Measurements from ENCODE around the gene LARGE1. TPM values are rescaled to one million over a fixed set of nuclear protein-coding genes. Genes with fewer than 3 reads are reported as not detected.

The LARGE1 gene
- total RNA-seq, 1 donor = 13.4 TPM

- H3K4me3 ChIP-seq (ENCODE audit: low read depth, low read length) = no peak overlapping the region
- no peak for TF ChIP-seq CTCF (IDR thresholded peaks at IDR 0.05; ENCODE audit: insufficient read depth, low read depth, low read length)
- no peak for DNase-seq (ENCODE audit: low read depth)
Measured at GRCh38 chr22:33677536-33677935, 242.7 kb downstream of the LARGE1 start.

DNA sequence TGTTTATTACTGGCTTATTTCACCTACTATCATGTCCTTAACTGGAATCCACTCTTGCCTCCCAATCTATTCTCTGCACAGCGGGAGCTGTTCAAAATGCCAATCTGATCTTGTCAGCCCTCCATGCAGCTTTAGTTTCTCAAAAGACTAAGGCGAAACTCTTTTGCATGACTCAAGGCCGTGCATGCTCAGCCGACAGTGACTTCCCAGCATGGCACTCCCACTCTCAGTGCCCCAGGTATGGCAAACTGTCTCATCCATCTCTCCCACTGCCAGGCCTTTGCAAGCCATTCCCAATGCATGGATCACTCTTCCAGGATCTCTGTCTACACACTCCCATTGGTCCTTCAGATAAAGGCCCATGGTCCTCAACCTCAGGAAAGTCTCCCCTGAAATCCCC, 245.9 kb downstream of the LARGE1 start:
- H3K4me3 ChIP-seq (ENCODE audit: low read depth, low read length) = no peak overlapping the region
- DNase-seq (ENCODE audit: low read depth) = no peak
- TF ChIP-seq CTCF (IDR thresholded peaks at IDR 0.05; ENCODE audit: insufficient read depth, low read depth, low read length) = no peak

DNA sequence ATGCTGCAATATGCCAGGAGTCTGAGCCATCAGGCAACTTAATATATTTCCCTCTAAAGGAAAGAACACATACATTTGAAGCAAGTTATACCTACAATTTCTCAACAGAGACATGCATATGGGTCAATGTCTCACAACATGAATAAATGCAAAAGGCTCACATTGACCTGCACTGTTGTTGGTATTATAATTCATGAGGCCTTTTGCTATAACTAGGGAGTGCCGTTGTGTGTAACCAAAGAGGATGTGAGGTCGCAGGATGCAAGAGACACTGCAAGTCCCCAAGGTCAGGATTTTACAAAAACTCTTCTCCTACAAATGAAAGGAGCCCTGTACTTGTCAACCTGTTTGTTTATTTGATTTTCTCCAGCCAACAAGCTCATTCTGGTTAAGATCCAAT, 250.5 kb downstream of the LARGE1 start:
- no peak for TF ChIP-seq CTCF (IDR thresholded peaks at IDR 0.05; ENCODE audit: insufficient read depth, low read depth, low read length)
- H3K4me3 ChIP-seq (ENCODE audit: low read depth, low read length) = no peak overlapping the region
- no peak for DNase-seq (ENCODE audit: low read depth)

GRCh38 chr22:33666961-33667619, 253.2 kb downstream of the LARGE1 start:
- peak; percentile 4 for DNase-seq (ENCODE audit: low read depth)
- TF ChIP-seq CTCF (IDR thresholded peaks at IDR 0.05; ENCODE audit: insufficient read depth, low read depth, low read length) = no peak
- no peak overlapping the region for H3K4me3 ChIP-seq (ENCODE audit: low read depth, low read length)

GRCh38 chr22:33666279-33666960, 253.9 kb downstream of the LARGE1 start:
- DNase-seq (ENCODE audit: low read depth) = no peak
- no peak for TF ChIP-seq CTCF (IDR thresholded peaks at IDR 0.05; ENCODE audit: insufficient read depth, low read depth, low read length)
- H3K4me3 ChIP-seq (ENCODE audit: low read depth, low read length) = no peak overlapping the region

DNA sequence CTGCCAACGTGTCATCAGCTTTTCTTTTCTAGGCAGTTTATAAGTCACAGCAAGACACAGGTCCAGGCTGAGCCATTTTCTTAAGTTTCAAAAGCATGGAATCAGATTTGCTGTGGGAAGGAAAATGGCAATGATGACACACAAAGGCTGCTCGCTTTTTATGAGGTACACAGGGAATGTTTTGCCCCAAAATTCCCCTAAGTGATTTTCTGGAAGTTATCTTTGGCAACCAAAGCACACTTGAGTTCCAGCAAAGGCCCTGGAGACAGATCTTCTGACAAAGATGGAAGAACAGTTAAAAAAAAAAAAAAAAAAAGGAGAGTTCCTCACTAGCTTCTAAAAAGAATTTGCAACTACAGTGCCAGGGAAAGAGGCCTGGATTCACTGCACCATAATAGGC, 260.8 kb downstream of the LARGE1 start:
- DNase-seq (ENCODE audit: low read depth) = peak; percentile 2
- no peak overlapping the region for H3K4me3 ChIP-seq (ENCODE audit: low read depth, low read length)
- no peak for TF ChIP-seq CTCF (IDR thresholded peaks at IDR 0.05; ENCODE audit: insufficient read depth, low read depth, low read length)
